DOHH2 (cell line): ENCODE results near the gene NUP210L.
"Not testable (repeated sequence)": the region's sequence is repeated elsewhere in the genome, so short reads cannot be mapped to it uniquely, and the experiment has no call there.

ENCODE experiments used
- H3F3A ChIP-seq: fragments of 200-600 bp; sonication (generic), shearing (Covaris generic); 2 replicates; pipeline ENCODE4 v1.6.0; 2016; ENCODE audit warnings: antibody characterized with exemption, mild to moderate bottlenecking; ENCODE audit not compliant: control insufficient read depth, insufficient read depth
- H3K27ac ChIP-seq: fragments of 200-600 bp; sonication (generic); 2 replicates; pipeline ENCODE4 v1.5.1; 2014; ENCODE audit warnings: low read depth, mild to moderate bottlenecking, low read length, moderate library complexity
- H3K27me3 ChIP-seq: fragments of 200-600 bp; sonication (generic); 2 replicates; pipeline ENCODE4 v1.6.1; 2014; ENCODE audit warnings: mild to moderate bottlenecking, low read length, mixed read lengths; ENCODE audit not compliant: control insufficient read depth
- H3K36me3 ChIP-seq: fragments of 200-600 bp; sonication (generic); 2 replicates; pipeline ENCODE4 v1.6.1; 2014; ENCODE audit warnings: mild to moderate bottlenecking, low read length, moderate library complexity, mixed read lengths; ENCODE audit not compliant: control insufficient read depth
- H3K4me1 ChIP-seq: fragments of 200-600 bp; sonication (generic); 2 replicates; pipeline ENCODE4 v1.6.1; 2014; ENCODE audit warnings: mild to moderate bottlenecking, low read length, mixed read lengths; ENCODE audit not compliant: control insufficient read depth
- H3K4me2 ChIP-seq: fragments of 200-600 bp; sonication (generic); 2 replicates; pipeline ENCODE4 v1.6.0; 2014; ENCODE audit warnings: mild to moderate bottlenecking, low read length, moderate library complexity
- H3K4me3 ChIP-seq: fragments of 200-600 bp; sonication (generic); 2 replicates; pipeline ENCODE4 v1.5.1; 2014; ENCODE audit warnings: mild to moderate bottlenecking, low read length, mixed read lengths
- H3K79me2 ChIP-seq: fragments of 200-600 bp; sonication (generic); 2 replicates; pipeline ENCODE4 v1.6.1; 2014; ENCODE audit warnings: mild to moderate bottlenecking, low read length, mixed read lengths; ENCODE audit not compliant: control insufficient read depth
- H3K9me2 ChIP-seq: fragments of 200-600 bp; sonication (generic); replicated peaks from 2 replicates; pipeline ENCODE4 v1.6.1; 2014; ENCODE audit warnings: mild to moderate bottlenecking, low read length, mixed read lengths; ENCODE audit not compliant: control insufficient read depth
- H3K9me3 ChIP-seq: fragments of 200-600 bp; sonication (generic); 2 replicates; pipeline ENCODE4 v1.6.1; 2014; ENCODE audit warnings: antibody characterized with exemption, low read length, mixed read lengths; ENCODE audit not compliant: control insufficient read depth, insufficient read depth
- H4K20me1 ChIP-seq: fragments of 200-600 bp; sonication (generic); 2 replicates; pipeline ENCODE4 v1.6.0; 2014; ENCODE audit warnings: low read depth, mild to moderate bottlenecking, antibody characterized with exemption, low read length, moderate library complexity; ENCODE audit not compliant: control insufficient read depth, insufficient read depth
- EZH2phosphoT487 ChIP-seq: fragments of 200-600 bp; sonication (generic); IDR thresholded peaks from 2 replicates; pipeline ENCODE4 v1.6.1; 2017; ENCODE audit warnings: borderline replicate concordance, mild to moderate bottlenecking, antibody characterized with exemption, low read length, moderate library complexity, mixed read lengths
- TF ChIP-seq, protein P1 (sequence below): fragments of 200-600 bp; sonication (generic); IDR thresholded peaks from one replicate; pipeline ENCODE4 v1.5.1; 2014; ENCODE audit warnings: antibody characterized with exemption, mild to moderate bottlenecking, low read depth, low read length; ENCODE audit not compliant: poor library complexity, severe bottlenecking

Gene NUP210L

DNA sequence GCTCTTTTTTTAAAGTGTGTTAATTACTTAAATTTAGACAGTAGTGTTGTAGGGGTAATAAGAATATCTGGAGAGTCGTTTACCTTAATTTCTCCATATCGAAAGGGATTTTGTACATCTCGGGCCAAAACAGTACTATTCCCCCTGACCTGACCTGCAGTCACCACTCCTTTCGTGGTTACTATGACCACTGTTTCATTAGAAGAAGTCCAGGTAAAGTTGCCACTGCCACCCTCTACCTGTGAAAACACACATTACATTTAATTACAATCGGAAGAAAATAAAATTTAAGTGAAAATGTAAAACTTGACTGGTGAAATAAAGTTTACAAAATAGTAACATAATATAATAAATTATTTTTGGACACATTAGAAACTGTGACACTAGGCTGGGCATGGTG, 37.2 kb downstream of the NUP210L start:
- Histone ChIP-seq H3F3A (no peaks in the 10 kb centered on the region), H3K27me3 (no peaks in the 10 kb centered on the region), H3K27ac (no peak overlapping the region), H3K9me2 (no peaks in the 10 kb centered on the region), H3K79me2 (no peaks in the 10 kb centered on the region), H4K20me1 (no peaks in the 10 kb centered on the region), H3K4me1 (peaks cover 13% of the 10 kb centered on the region), H3K36me3 (no peaks in the 10 kb centered on the region), H3K4me2 (no peak overlapping the region), H3K9me3 (no peaks in the 10 kb centered on the region), H3K4me3 (no peak overlapping the region)
- TF ChIP-seq EZH2phosphoT487 = no peak
- TF ChIP-seq, protein P1, sequence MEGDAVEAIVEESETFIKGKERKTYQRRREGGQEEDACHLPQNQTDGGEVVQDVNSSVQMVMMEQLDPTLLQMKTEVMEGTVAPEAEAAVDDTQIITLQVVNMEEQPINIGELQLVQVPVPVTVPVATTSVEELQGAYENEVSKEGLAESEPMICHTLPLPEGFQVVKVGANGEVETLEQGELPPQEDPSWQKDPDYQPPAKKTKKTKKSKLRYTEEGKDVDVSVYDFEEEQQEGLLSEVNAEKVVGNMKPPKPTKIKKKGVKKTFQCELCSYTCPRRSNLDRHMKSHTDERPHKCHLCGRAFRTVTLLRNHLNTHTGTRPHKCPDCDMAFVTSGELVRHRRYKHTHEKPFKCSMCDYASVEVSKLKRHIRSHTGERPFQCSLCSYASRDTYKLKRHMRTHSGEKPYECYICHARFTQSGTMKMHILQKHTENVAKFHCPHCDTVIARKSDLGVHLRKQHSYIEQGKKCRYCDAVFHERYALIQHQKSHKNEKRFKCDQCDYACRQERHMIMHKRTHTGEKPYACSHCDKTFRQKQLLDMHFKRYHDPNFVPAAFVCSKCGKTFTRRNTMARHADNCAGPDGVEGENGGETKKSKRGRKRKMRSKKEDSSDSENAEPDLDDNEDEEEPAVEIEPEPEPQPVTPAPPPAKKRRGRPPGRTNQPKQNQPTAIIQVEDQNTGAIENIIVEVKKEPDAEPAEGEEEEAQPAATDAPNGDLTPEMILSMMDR = no peak

DNA sequence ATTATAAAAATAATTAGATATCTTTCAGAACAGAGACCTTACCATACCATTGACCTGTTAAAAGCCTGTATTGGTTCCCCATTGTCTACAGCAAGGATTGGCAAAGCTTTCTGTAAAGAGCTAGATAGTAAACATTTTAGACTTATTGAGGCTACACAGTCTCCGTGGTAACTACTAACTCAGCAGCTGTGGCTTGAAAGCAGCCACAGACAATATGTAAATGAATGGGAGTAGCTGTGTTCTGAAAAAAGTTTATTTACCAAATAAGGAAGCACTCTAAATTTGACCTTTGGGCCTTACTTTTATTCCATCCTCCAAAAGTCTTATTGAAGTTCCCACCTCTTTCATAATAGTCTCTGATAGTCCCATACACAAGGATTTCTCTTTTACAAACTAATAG, 39.7 kb downstream of the NUP210L start:
- Histone ChIP-seq H3K4me3 (no peak overlapping the region), H3K27me3 (no peaks in the 10 kb centered on the region), H3K4me2 (peak overlapping the region; percentile 35), H3K27ac (no peak overlapping the region), H3K79me2 (no peaks in the 10 kb centered on the region), H3K9me3 (no peaks in the 10 kb centered on the region), H3F3A (no peaks in the 10 kb centered on the region), H3K4me1 (peaks cover 13% of the 10 kb centered on the region), H3K9me2 (no peaks in the 10 kb centered on the region), H4K20me1 (no peaks in the 10 kb centered on the region), H3K36me3 (no peaks in the 10 kb centered on the region)
- no peak for TF ChIP-seq EZH2phosphoT487
- TF ChIP-seq, protein P1 = no peak

DNA sequence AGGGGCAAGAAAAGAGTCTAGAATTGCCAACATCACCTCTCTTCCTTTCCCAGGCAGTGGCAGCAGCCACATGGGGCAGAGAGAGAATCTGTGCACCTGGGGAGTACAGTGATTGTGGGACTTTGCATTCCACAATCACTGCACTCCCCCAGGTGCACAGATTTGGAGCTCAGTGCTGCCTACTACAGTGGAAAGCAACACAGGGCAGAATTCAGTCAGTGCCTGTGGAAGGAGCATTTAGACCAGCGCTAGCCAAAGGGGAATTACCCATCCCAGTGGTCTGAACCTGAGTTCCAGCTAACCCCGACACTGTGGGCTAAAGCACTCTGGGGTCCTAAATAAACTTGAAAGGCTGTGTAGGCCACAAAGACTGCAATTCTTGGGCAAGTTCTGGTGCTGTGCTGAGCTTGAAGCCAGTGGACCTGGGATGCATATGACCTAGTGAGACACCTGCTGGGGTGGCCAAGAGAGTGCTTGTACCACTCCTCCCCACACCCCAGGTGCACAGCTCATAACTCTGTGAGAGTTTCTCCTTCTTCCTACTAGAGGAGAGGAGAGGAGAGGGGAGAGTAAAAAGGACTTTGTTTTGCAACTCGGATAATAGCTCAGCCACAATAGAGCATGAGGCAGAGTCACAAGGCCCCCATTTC, 50.3 kb downstream of the NUP210L start:
- no peaks in the 10 kb centered on the region for H3K9me2 ChIP-seq
- no peaks in the 10 kb centered on the region for H3K79me2 ChIP-seq
- no peaks in the 10 kb centered on the region for H3K27me3 ChIP-seq
- no peak overlapping the region for H3K4me3 ChIP-seq
- H3K9me3 ChIP-seq = no peaks in the 10 kb centered on the region
- no peak overlapping the region for H3K4me2 ChIP-seq
- no peak overlapping the region for H3K27ac ChIP-seq
- no peaks in the 10 kb centered on the region for H3K4me1 ChIP-seq
- TF ChIP-seq EZH2phosphoT487 = no peak
- TF ChIP-seq, protein P1 = peak; percentile 42
- H3F3A ChIP-seq = no peaks in the 10 kb centered on the region
- no peaks in the 10 kb centered on the region for H3K36me3 ChIP-seq
- no peaks in the 10 kb centered on the region for H4K20me1 ChIP-seq

DNA sequence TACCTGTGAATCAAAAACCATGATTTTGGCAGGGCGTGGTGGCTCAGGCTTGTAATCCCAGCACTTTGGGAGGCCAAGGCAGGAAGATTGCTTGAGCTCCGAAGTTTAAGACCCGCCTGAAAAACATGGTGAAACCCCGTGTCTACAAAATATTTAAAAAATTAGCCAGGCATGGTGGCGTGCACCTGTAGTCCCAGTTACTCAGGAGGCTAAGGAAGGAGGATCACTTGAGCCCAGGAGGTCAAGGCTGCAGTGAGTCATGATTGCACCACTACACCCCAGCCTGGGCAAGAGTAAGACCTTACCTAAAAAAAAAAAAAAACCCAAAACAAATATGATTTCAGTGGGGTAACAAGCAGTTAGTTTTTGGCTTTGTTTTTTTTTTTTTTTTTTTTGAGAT, 54.7 kb downstream of the NUP210L start:
- not testable (repeated sequence) for H4K20me1 ChIP-seq, H3K4me2 ChIP-seq, H3K4me1 ChIP-seq, H3K9me2 ChIP-seq, H3K9me3 ChIP-seq, H3K79me2 ChIP-seq, H3K4me3 ChIP-seq, H3K27ac ChIP-seq, H3K36me3 ChIP-seq, H3K27me3 ChIP-seq, H3F3A ChIP-seq
